H9 (cell line): ENCODE measurements around the gene CD28. TPM values are rescaled to one million over a fixed set of nuclear protein-coding genes. Genes with fewer than 3 reads are reported as not detected.

Experiments
- DNase-seq: peaks from one replicate; pipeline ENCODE4 v3.0.0-alpha.2; 2017
- H2AFZ ChIP-seq: one replicate; pipeline ENCODE4 v1.6.1; 2013; ENCODE audit warnings: mild to moderate bottlenecking, low read length, control low read depth, moderate library complexity
- H2AK5ac ChIP-seq: 2 replicates; pipeline ENCODE4 v1.6.1; 2013; ENCODE audit warnings: low read length, control low read depth, mixed read lengths; ENCODE audit not compliant: insufficient read length
- H2BK120ac ChIP-seq: one replicate; pipeline ENCODE4 v1.6.1; 2013; ENCODE audit warnings: low read depth, mild to moderate bottlenecking, low read length, control low read depth, inconsistent platforms; ENCODE audit not compliant: poor library complexity, severe bottlenecking
- H2BK12ac ChIP-seq: 2 replicates; pipeline ENCODE4 v1.6.1; 2013; ENCODE audit warnings: low read length, control low read depth, mixed read lengths, low read depth; ENCODE audit not compliant: insufficient read length
- H2BK15ac ChIP-seq: 2 replicates; pipeline ENCODE4 v1.6.1; 2013; ENCODE audit warnings: low read depth, low read length, control low read depth
- H2BK20ac ChIP-seq: one replicate; pipeline ENCODE4 v1.6.1; 2013; ENCODE audit warnings: low read depth, mild to moderate bottlenecking, low read length, control low read depth, inconsistent platforms; ENCODE audit not compliant: poor library complexity, severe bottlenecking
- H2BK5ac ChIP-seq: 2 replicates; pipeline ENCODE4 v1.6.1; 2013; ENCODE audit warnings: low read length, control low read depth, mixed read lengths; ENCODE audit not compliant: insufficient read length
- H3K14ac ChIP-seq: 2 replicates; pipeline ENCODE4 v1.6.1; 2013; ENCODE audit warnings: low read length, control low read depth; ENCODE audit not compliant: insufficient read depth
- H3K18ac ChIP-seq: 2 replicates; pipeline ENCODE4 v1.6.1; 2013; ENCODE audit warnings: low read depth, mild to moderate bottlenecking, mixed read lengths, low read length, control low read depth; ENCODE audit not compliant: insufficient read length
- H3K23ac ChIP-seq: 2 replicates; pipeline ENCODE4 v1.6.1; 2013; ENCODE audit warnings: low read length, control low read depth, mixed read lengths, low read depth; ENCODE audit not compliant: insufficient read length
- H3K23me2 ChIP-seq: 2 replicates; pipeline ENCODE4 v1.6.1; 2013; ENCODE audit warnings: low read depth, mild to moderate bottlenecking, mixed read lengths, low read length, control low read depth; ENCODE audit not compliant: insufficient read length, poor library complexity, severe bottlenecking
- H3K27ac ChIP-seq: 2 replicates; pipeline ENCODE4 v1.5.1; 2013; ENCODE audit warnings: low read length, control low read depth, mixed read lengths, low read depth; ENCODE audit not compliant: insufficient read length
- H3K27me3 ChIP-seq: 2 replicates; pipeline ENCODE4 v1.6.1; 2013; ENCODE audit warnings: low read length, control low read depth, inconsistent platforms; ENCODE audit not compliant: insufficient read depth
- H3K4ac ChIP-seq: 2 replicates; pipeline ENCODE4 v1.6.1; 2013; ENCODE audit warnings: low read depth, mild to moderate bottlenecking, control low read depth, inconsistent platforms, low read length, moderate library complexity
- H3K4me1 ChIP-seq: 2 replicates; pipeline ENCODE4 v1.6.1; 2013; ENCODE audit warnings: low read length, control low read depth, inconsistent platforms; ENCODE audit not compliant: insufficient read depth
- H3K4me2 ChIP-seq: 2 replicates; pipeline ENCODE4 v1.6.1; 2013; ENCODE audit warnings: low read length, control low read depth, mixed read lengths; ENCODE audit not compliant: insufficient read length, insufficient read depth
- H3K56ac ChIP-seq: 2 replicates; pipeline ENCODE4 v1.6.1; 2013; ENCODE audit warnings: low read depth, mild to moderate bottlenecking, mixed read lengths, low read length, control low read depth; ENCODE audit not compliant: insufficient read length
- H3K79me1 ChIP-seq: 2 replicates; pipeline ENCODE4 v1.6.1; 2013; ENCODE audit warnings: low read depth, mild to moderate bottlenecking, moderate library complexity, low read length, control low read depth, inconsistent platforms; ENCODE audit not compliant: insufficient read depth, poor library complexity, severe bottlenecking
- H3K79me2 ChIP-seq: 2 replicates; pipeline ENCODE4 v1.6.1; 2013; ENCODE audit warnings: low read length, control low read depth, inconsistent platforms; ENCODE audit not compliant: insufficient read depth
- H3K9ac ChIP-seq: 2 replicates; pipeline ENCODE4 v1.6.1; 2013; ENCODE audit warnings: low read length, control low read depth, mixed read lengths; ENCODE audit not compliant: insufficient read length; ENCODE audit errors: extremely low read depth
- H3K9me3 ChIP-seq: one replicate; pipeline ENCODE4 v1.6.1; 2013; ENCODE audit warnings: low read depth, low read length, inconsistent platforms; ENCODE audit not compliant: control insufficient read depth
- H3T11ph ChIP-seq: one replicate; pipeline ENCODE4 v1.6.1; 2013; ENCODE audit warnings: mild to moderate bottlenecking, low read length, control low read depth, inconsistent platforms
- H4K20me1 ChIP-seq: one replicate; pipeline ENCODE4 v1.6.1; 2013; ENCODE audit not compliant: control insufficient read depth, insufficient read length, insufficient read depth
- H4K5ac ChIP-seq: 2 replicates; pipeline ENCODE4 v1.6.1; 2013; ENCODE audit warnings: low read depth, mild to moderate bottlenecking, mixed read lengths, low read length, control low read depth; ENCODE audit not compliant: insufficient read length
- H4K8ac ChIP-seq: replicated peaks from 2 replicates; pipeline ENCODE4 v1.6.1; 2013; ENCODE audit warnings: low read length, control low read depth, mixed read lengths, low read depth; ENCODE audit not compliant: insufficient read length
- H4K91ac ChIP-seq: 2 replicates; pipeline ENCODE4 v1.6.1; 2013; ENCODE audit warnings: low read depth, mild to moderate bottlenecking, moderate library complexity, mixed read lengths, low read length, control low read depth; ENCODE audit not compliant: insufficient read length
- H3K27ac Mint-ChIP-seq, 3 experiments: 2 replicates in 2 of 3; 3 replicates in 1 of 3; pipeline ENCODE4 v1.8.0; 2020 to 2021; ENCODE audit warnings: mixed read lengths in 3 of 3, mild to moderate bottlenecking in 1 of 3, moderate library complexity in 1 of 3
- H3K27me3 Mint-ChIP-seq: 2 replicates; pipeline ENCODE4 v1.8.0; 2021; ENCODE audit warnings: low read depth, mild to moderate bottlenecking, moderate library complexity, mixed read lengths
- H3K36me3 Mint-ChIP-seq, 3 experiments: 2 replicates in 2 of 3; 3 replicates in 1 of 3; pipeline ENCODE4 v1.8.0; 2020 to 2021; ENCODE audit warnings: low read depth in 3 of 3, mixed read lengths in 3 of 3; ENCODE audit not compliant: insufficient read depth in 1 of 3
- H3K4me1 Mint-ChIP-seq, 2 experiments: 2 replicates each; pipeline ENCODE4 v1.8.0; 2020; ENCODE audit warnings: mixed read lengths in 2 of 2
- H3K4me3 Mint-ChIP-seq, 2 experiments: 2 replicates in 1 of 2; 3 replicates in 1 of 2; pipeline ENCODE4 v1.8.0; 2020 to 2021; ENCODE audit warnings: mild to moderate bottlenecking in 2 of 2, mixed read lengths in 2 of 2, moderate library complexity in 1 of 2
- H3K9me3 Mint-ChIP-seq, 2 experiments: 2 replicates in 1 of 2; 3 replicates in 1 of 2; pipeline ENCODE4 v1.8.0; 2020; ENCODE audit warnings: mild to moderate bottlenecking in 2 of 2, mixed read lengths in 2 of 2, moderate library complexity in 1 of 2
- CTCF ChIP-seq: fragments of 200-600 bp; sonication (generic); conservative IDR thresholded peaks from 3 replicates; pipeline ENCODE4 v1.8.0; 2021; ENCODE audit warnings: antibody characterized with exemption, mild to moderate bottlenecking
- WGBS: extraction: QIAGEN DNeasy Blood & Tissue Kit; methylation state at CpG from one replicate; pipeline ENCODE4 v1.1.7; 2013; ENCODE audit warnings: missing lambda C conversion rate, low lambda C conversion rate, mixed read lengths; ENCODE audit not compliant: insufficient read length; ENCODE audit errors: extremely low coverage; 5-methylcytosine and 5-hydroxymethylcytosine counted together
- total RNA-seq: library from RNA; stranded (reverse); gene quantifications from 2 replicates; pipeline ENCODE4 v1.2.1, GENCODE V29; 2021

Gene CD28
- total RNA-seq, 1 experiment from 2014 or later = not detected

DNA sequence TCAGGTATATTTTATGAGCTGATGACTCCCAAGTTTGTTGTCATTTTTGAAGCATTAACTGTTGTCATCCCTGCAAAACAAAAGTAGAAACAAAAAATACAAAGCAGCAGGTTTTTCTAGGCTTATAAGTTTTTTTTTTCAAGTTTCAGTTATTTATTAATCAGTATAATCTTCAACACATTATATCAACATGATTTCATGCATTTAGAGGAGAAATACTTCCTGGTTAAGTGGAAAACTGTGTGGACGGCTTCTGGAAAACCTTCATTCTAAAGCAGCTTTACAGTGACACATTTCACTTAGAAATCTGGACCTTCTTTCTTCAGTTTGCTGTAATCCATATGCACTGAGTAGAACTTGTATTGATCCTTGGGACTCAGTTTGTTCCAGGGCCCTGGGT is 34.6 kb upstream of the CD28 start:
- no peak for TF ChIP-seq CTCF
- Histone ChIP-seq H3T11ph (no peak overlapping the region), H3K27ac (no peak overlapping the region), H2BK15ac (no peak overlapping the region), H2BK12ac (no peak overlapping the region), H3K79me2 (no peaks in the 10 kb centered on the region), H3K4me1 (no peaks in the 10 kb centered on the region), H3K18ac (no peak overlapping the region), H3K56ac (no peak overlapping the region), H3K27me3 (no peaks in the 10 kb centered on the region), H3K9ac (no peak overlapping the region), H3K4me2 (no peak overlapping the region), H4K8ac (no peak overlapping the region), H2AK5ac (no peak overlapping the region), H4K5ac (no peak overlapping the region), H2BK20ac (no peak overlapping the region), H4K91ac (no peak overlapping the region), H3K14ac (no peak overlapping the region), H3K4ac (no peak overlapping the region), H2AFZ (no peak overlapping the region), H2BK120ac (no peak overlapping the region), H3K9me3 (no peaks in the 10 kb centered on the region), H3K23me2 (no peaks in the 10 kb centered on the region), H4K20me1 (no peaks in the 10 kb centered on the region), H3K79me1 (no peaks in the 10 kb centered on the region), H3K23ac (no peak overlapping the region), H2BK5ac (no peak overlapping the region)
- Mint-ChIP-seq H3K27ac (no peak overlapping the region), H3K36me3 (peaks cover 3 to 5% (median 4%) of the 10 kb centered on the region in 3 experiments; a peak in 2 of 7 replicates), H3K4me1 (no peaks in the 10 kb centered on the region), H3K9me3 (peaks cover 5% of the 10 kb centered on the region in 2 experiments; a peak in 3 of 5 replicates), H3K27me3 (no peaks in the 10 kb centered on the region; the same call in 1 of the 2 replicates), H3K4me3 (no peak overlapping the region)
- WGBS = no CpG with 5 or more reads among the region's 1 CpG
- no peak for DNase-seq
